Pericardium fibroblast (primary cell): ENCODE data around the gene CDCA7L. TPM values are rescaled to one million over a fixed set of nuclear protein-coding genes. Genes with fewer than 3 reads are reported as not detected.

ENCODE experiments used
- total RNA-seq: library from RNA; depleted of rRNA; stranded (reverse); fragments of >200 nt; gene quantifications from 2 replicates; pipeline ENCODE4 v1.2.3, GENCODE V29; 2015

Gene CDCA7L, protein sequence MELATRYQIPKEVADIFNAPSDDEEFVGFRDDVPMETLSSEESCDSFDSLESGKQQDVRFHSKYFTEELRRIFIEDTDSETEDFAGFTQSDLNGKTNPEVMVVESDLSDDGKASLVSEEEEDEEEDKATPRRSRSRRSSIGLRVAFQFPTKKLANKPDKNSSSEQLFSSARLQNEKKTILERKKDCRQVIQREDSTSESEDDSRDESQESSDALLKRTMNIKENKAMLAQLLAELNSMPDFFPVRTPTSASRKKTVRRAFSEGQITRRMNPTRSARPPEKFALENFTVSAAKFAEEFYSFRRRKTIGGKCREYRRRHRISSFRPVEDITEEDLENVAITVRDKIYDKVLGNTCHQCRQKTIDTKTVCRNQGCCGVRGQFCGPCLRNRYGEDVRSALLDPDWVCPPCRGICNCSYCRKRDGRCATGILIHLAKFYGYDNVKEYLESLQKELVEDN
- 13.3 and 36.9 TPM in 2 replicates for total RNA-seq

DNA sequence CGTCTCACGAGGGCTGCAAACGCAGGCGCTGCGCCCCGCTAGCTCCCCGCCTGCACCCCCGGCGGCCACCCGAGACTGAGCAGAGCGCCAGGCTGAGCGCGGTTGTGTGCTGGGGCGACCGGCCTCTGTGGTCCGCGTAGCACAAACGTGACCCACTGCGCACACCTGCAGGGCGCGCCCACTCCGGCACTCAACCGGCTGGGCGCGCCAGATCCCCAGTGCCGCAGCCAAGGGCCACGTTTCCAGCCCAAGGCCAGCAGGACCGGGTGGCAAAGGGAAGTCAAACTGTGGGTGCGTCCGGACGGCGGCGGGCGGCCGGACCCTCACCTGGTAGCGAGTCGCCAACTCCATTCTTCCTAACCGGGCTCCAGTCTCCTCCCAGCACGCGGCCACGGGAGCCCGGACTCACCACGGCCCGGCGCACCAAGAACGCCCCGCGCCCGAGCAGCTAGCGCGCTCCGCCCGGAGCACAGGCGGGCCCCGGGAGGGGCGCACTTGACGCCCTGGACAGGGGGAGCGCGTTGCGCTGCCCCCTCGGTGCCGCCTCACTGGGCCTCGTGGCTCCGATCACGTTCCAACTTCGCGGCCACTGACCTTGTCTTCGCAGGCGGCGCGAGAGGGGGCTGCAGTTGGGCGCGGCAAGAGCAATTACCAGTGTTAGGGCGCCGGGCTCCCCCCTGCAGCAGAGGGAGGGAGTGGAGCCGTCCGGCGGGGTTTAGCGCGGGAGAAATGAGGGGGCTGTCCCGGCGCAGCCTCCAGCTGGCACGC is at the start of gene CDCA7L:
CDCA7L (minus strand) TSS at position 446 of the 768 bp plus-strand sequence; CDS start at position 351, 95 bp downstream.

